GM12874 (cell line): ENCODE results near the gene PODN.

Experiments
- CTCF ChIP-seq: IDR thresholded peaks from 2 replicates; pipeline ENCODE4 v1.5.1; 2011; ENCODE audit warnings: low read depth, mild to moderate bottlenecking, control low read depth, low read length, moderate library complexity; ENCODE audit not compliant: insufficient read depth

Gene PODN

GRCh38 chr1:53076165-53076564 lies 14.2 kb downstream of the PODN start:
- TF ChIP-seq CTCF: no peak

GRCh38 chr1:53076721-53077598 lies 14.9 kb downstream of the PODN start:
- TF ChIP-seq CTCF: no peak

GRCh38 chr1:53077599-53077965 lies 15.6 kb downstream of the PODN start:
- no peak for TF ChIP-seq CTCF

GRCh38 chr1:53078333-53079101 lies 16.5 kb downstream of the PODN start:
- TF ChIP-seq CTCF: no peak

- no peak for TF ChIP-seq CTCF
These were observed 17.2 kb downstream of the PODN start for GRCh38 chr1:53079251-53079650.

- no peak for TF ChIP-seq CTCF
These were observed 18.0 kb downstream of the PODN start for GRCh38 chr1:53080041-53080440.

GRCh38 chr1:53080769-53081168 lies 18.8 kb downstream of the PODN start:
- TF ChIP-seq CTCF: no peak
